GM12878 (cell line): ENCODE results near the gene MGAT5. TPM values are rescaled to one million over a fixed set of nuclear protein-coding genes. Genes with fewer than 3 reads are reported as not detected.

Experiments
- ATAC-seq: fragments of 200-7000 bp; cut with Tn5 transposase; 3 replicates; pipeline ENCODE4 v1.9.1; 2020; ENCODE audit warnings: mild to moderate bottlenecking, moderate library complexity
- BruUV-seq: library from RNA; stranded (reverse); fragments of 400-500 nt; replicated peaks from 2 replicates; lab custom pipeline; 2021; lab: Mats Ljungman, UMichigan
- CTCF ChIA-PET: fragments of 300-600 bp; sonication (Branson Sonifier 250); formaldehyde crosslinking; extraction: SDS; loops from one replicate; lab custom pipeline; 2021; ENCODE audit warnings: inconsistent platforms; lab: Yijun Ruan, JAX
- POLR2A ChIA-PET: fragments of 350-600 bp; formaldehyde crosslinking; extraction: SDS; loops from one replicate; lab custom pipeline; 2021; ENCODE audit warnings: inconsistent platforms; lab: Charles Lee
- RAD21 ChIA-PET: fragments of 300-600 bp; sonication (Branson Sonifier 250); formaldehyde crosslinking; loops from one replicate; lab custom pipeline; 2023; ENCODE audit warnings: antibody characterized with exemption; ENCODE audit not compliant: unreplicated experiment; lab: Charles Lee
- SMC1A ChIA-PET: fragments of 300-600 bp; sonication (Branson Sonifier 250); formaldehyde crosslinking; loops from one replicate; lab custom pipeline; 2023; ENCODE audit not compliant: unreplicated experiment, uncharacterized antibody; lab: Charles Lee
- DNase-seq: peaks from one replicate; pipeline ENCODE4 v3.0.0-alpha.2; 2011; ENCODE audit warnings: low read depth, low spot score
- FAIRE-seq: peaks from 3 replicates; lab custom pipeline; 2011; peaks lifted over from hg19 to GRCh38; lab: Jason Lieb, UNC
- H2AFZ ChIP-seq: 2 replicates; pipeline ENCODE4 v1.6.0; 2011; ENCODE audit warnings: low read depth, low read length, control low read depth; ENCODE audit not compliant: control insufficient read depth
- H3K27ac ChIP-seq: 2 replicates; pipeline ENCODE4 v1.5.1; 2011; ENCODE audit warnings: control low read depth; ENCODE audit not compliant: control insufficient read depth, insufficient read depth
- H3K27me3 ChIP-seq, 2 experiments: replicated peaks in 1 of 2; 2 replicates each; pipeline versions ENCODE4 v1.6.0 to v1.6.1; 2011; ENCODE audit warnings: low read length in 1 of 2; ENCODE audit not compliant: control insufficient read depth in 2 of 2, insufficient read depth in 2 of 2
- H3K36me3 ChIP-seq, 2 experiments: 2 replicates each; pipeline ENCODE4 v1.5.1; 2011; ENCODE audit warnings: low read length in 1 of 2; ENCODE audit not compliant: control insufficient read depth in 2 of 2, insufficient read depth in 2 of 2
- H3K4me1 ChIP-seq: 2 replicates; pipeline ENCODE4 v1.6.1; 2011; ENCODE audit warnings: mild to moderate bottlenecking, low read length, moderate library complexity, mixed read lengths; ENCODE audit not compliant: control insufficient read depth, insufficient read depth
- H3K4me2 ChIP-seq: 2 replicates; pipeline ENCODE4 v1.6.0; 2011; ENCODE audit warnings: control low read depth; ENCODE audit not compliant: control insufficient read depth, insufficient read depth
- H3K4me3 ChIP-seq: fragments of 200-600 bp; sonication (generic); 2 replicates; pipeline ENCODE4 v1.5.1; 2016
- H3K79me2 ChIP-seq: 2 replicates; pipeline ENCODE4 v1.6.0; 2011; ENCODE audit warnings: low read length; ENCODE audit not compliant: control insufficient read depth, insufficient read depth
- H3K9ac ChIP-seq: 2 replicates; pipeline ENCODE4 v1.8.0; 2011; ENCODE audit warnings: low read length, control low read depth, mixed read lengths; ENCODE audit not compliant: control insufficient read depth, insufficient read depth
- H3K9me3 ChIP-seq: replicated peaks from 3 replicates; pipeline ENCODE4 v1.5.1; 2011; ENCODE audit warnings: mild to moderate bottlenecking, low read length; ENCODE audit not compliant: control insufficient read depth, insufficient read depth
- H4K20me1 ChIP-seq: 2 replicates; pipeline ENCODE4 v1.6.0; 2011; ENCODE audit not compliant: control insufficient read depth, insufficient read depth
- BCL3 ChIP-seq: IDR thresholded peaks from 2 replicates; pipeline ENCODE4 v1.6.1; 2011; ENCODE audit warnings: borderline replicate concordance, low read depth, mild to moderate bottlenecking, moderate library complexity, low read length; ENCODE audit not compliant: insufficient read depth, poor library complexity, severe bottlenecking
- CBX3 ChIP-seq: fragments of 200-600 bp; sonication (generic); IDR thresholded peaks from 2 replicates; pipeline ENCODE4 v1.6.1; 2016; ENCODE audit warnings: low read depth, borderline replicate concordance
- MYC ChIP-seq: IDR thresholded peaks from 2 replicates; pipeline ENCODE4 v1.6.1; 2011; ENCODE audit warnings: mild to moderate bottlenecking, low read length, moderate library complexity, inconsistent platforms; ENCODE audit not compliant: insufficient read depth, insufficient replicate concordance, insufficient read length, severe bottlenecking
- NFXL1 ChIP-seq: fragments of 450-650 bp; IDR thresholded peaks from 2 replicates; pipeline ENCODE4 v1.6.1; 2017; ENCODE audit warnings: antibody characterized with exemption, mild to moderate bottlenecking, borderline replicate concordance
- POLR2A ChIP-seq: IDR thresholded peaks from 2 replicates; pipeline ENCODE4 v1.6.1; 2011; ENCODE audit warnings: low read depth, mild to moderate bottlenecking, low read length
- RELA ChIP-seq: fragments of 450-650 bp; IDR thresholded peaks from 2 replicates; pipeline ENCODE4 v1.8.0; 2014; ENCODE audit warnings: borderline replicate concordance; ENCODE audit not compliant: partially characterized antibody
- SMAD5 ChIP-seq: IDR thresholded peaks from 2 replicates; pipeline ENCODE4 v1.6.1; 2016; ENCODE audit warnings: antibody characterized with exemption, low read depth
- SUPT20H ChIP-seq: IDR thresholded peaks from 2 replicates; pipeline ENCODE4 v1.6.1; 2011; ENCODE audit warnings: low read depth, mild to moderate bottlenecking, low read length, moderate library complexity, borderline replicate concordance; ENCODE audit not compliant: control insufficient read depth
- WGBS: methylation state at CpG from one replicate; pipeline ENCODE4 v1.1.6; 2016; ENCODE audit warnings: low lambda C conversion rate; ENCODE audit not compliant: insufficient replicate concordance, insufficient coverage; ENCODE audit errors: missing lambda C conversion rate; 5-methylcytosine and 5-hydroxymethylcytosine counted together
- in situ Hi-C: fragments of 300-500 bp; cut with MboI; formaldehyde crosslinking; loops from 9 replicates; pipeline ENCODE4 v1.14.3; 2018; ENCODE audit warnings: mixed read lengths
- intact Hi-C: fragments of 100-400 bp; cut with micrococcal nuclease; formaldehyde crosslinking; loops from one replicate; pipeline ENCODE4 v1.14.2; 2022; ENCODE audit not compliant: unreplicated experiment
- polyA plus RNA-seq, 11 experiments: library from polyadenylated mRNA; depleted of rRNA in 4 of 11; unstranded in 6 of 11; stranded (reverse) in 5 of 11; fragments of >200 nt; fragmentation: Nextera tagmentation in 4 of 11; fragmentation: Illumina TruSeq in 1 of 11; extraction: Ambion mirVana in 4 of 11; extraction: Trizol in 1 of 11; gene quantifications; 1 replicate in 1 of 11; 2 replicates in 10 of 11; pipeline versions ENCODE4 v1.2.1 to v1.2.3, GENCODE V29; 2011 to 2016; ENCODE audit warnings: inconsistent platforms in 2 of 11, missing spikeins in 2 of 11, low read depth in 1 of 11
- total RNA-seq, 4 experiments: library from RNA; depleted of rRNA in 3 of 4; stranded (reverse); fragments of >200 nt in 3 of 4; fragmentation: Illumina TruSeq in 1 of 4; extraction: Trizol in 1 of 4; gene quantifications; 2 replicates each; pipeline versions ENCODE4 v1.2.1 to v1.2.3, GENCODE V29; 2013 to 2021

Gene MGAT5
- total and polyA plus RNA-seq, 10 of the 15 experiments (the other 5 are each of a cell fraction or from before 2014, with no cell fraction given): 4.9 to 104 (median 36.2) TPM

GRCh38 chr2:134440336-134440909 is 186.6 kb downstream of the MGAT5 start (continued):
- TF ChIP-seq BCL3 (no peak), SMAD5 (no peak), MYC (no peak), SUPT20H (no peak), RELA (no peak)

GRCh38 chr2:134441153-134441863 is 187.4 kb downstream of the MGAT5 start:
- no peak for FAIRE-seq
- Histone ChIP-seq H3K27me3 (no peaks in the 10 kb centered on the region), H3K4me3 (no peak overlapping the region), H3K27ac (no peak overlapping the region), H3K36me3 (peaks cover 28 to 33% of the 10 kb centered on the region in 2 experiments), H3K4me2 (no peak overlapping the region), H3K4me1 (no peaks in the 10 kb centered on the region), H4K20me1 (no peaks in the 10 kb centered on the region), H3K9ac (no peak overlapping the region), H3K79me2 (no peaks in the 10 kb centered on the region), H2AFZ (no peak overlapping the region), H3K9me3 (no peaks in the 10 kb centered on the region)
- ChIA-PET SMC1A (interaction anchor here (0.8 kb wide), 1 partner anchor 325 kb away, joined by 3 read pairs; no protein-coding TSS in a partner anchor), CTCF (interaction anchor here (0.7 to 3.4 kb wide), 2 partner anchors 10 to 314 kb away, joined by 3 to 27 read pairs; no protein-coding TSS in a partner anchor), RAD21 (interaction anchor here (1.2 kb wide), 1 partner anchor 557 kb away, joined by 3 read pairs; no protein-coding TSS in a partner anchor), POLR2A (interaction anchor here (0.7 kb wide), 1 partner anchor 30 kb away, joined by 5 read pairs; no protein-coding TSS in a partner anchor)
- no peak for DNase-seq
- no peak for ATAC-seq
- TF ChIP-seq POLR2A (peak; percentile 34; the same call in 1 of the 2 replicates), CBX3 (no peak), NFXL1 (no peak)
- BruUV-seq: no TSS peak
- in situ Hi-C loops (no loop called here), intact Hi-C loops (no loop called here)
- 92% methylated on average over 11 of the region's 11 CpGs for WGBS
